Left lung (tissue), 10 donors: ENCODE results near the gene HMGCR. TPM values are rescaled to one million over a fixed set of nuclear protein-coding genes. Genes with fewer than 3 reads are reported as not detected.

ENCODE experiments used
- ATAC-seq: fragments of 200-7000 bp; cut with Tn5 transposase; one replicate; pipeline ENCODE4 v1.9.1; 2020; ENCODE audit warnings: moderate library complexity
- DNase-seq, 4 donors: peaks; one replicate each; pipeline ENCODE4 v3.0.0-alpha.2; 2013 to 2020
- H3K27ac ChIP-seq, 2 donors: fragments of 200-600 bp; sonication (generic) in 1 of 2; one replicate each; pipeline versions ENCODE4 v1.5.0 to v1.8.0; 2020 to 2021
- H3K27me3 ChIP-seq, 2 donors: fragments of 200-600 bp; sonication (generic) in 1 of 2; one replicate each; pipeline versions ENCODE4 v1.5.0 to v1.8.0; 2020 to 2021
- H3K36me3 ChIP-seq, 2 donors: fragments of 200-600 bp; sonication (generic) in 1 of 2; one replicate each; pipeline versions ENCODE4 v1.5.0 to v1.8.0; 2020 to 2021
- H3K4me1 ChIP-seq, 2 donors: fragments of 200-600 bp; one replicate each; pipeline ENCODE4 v1.8.0; 2021
- H3K4me3 ChIP-seq, 2 donors: fragments of 200-600 bp; sonication (generic) in 1 of 2; one replicate each; pipeline versions ENCODE4 v1.5.0 to v1.8.0; 2020 to 2021; ENCODE audit warnings: mild to moderate bottlenecking in 1 of 2
- H3K9me3 ChIP-seq, 2 donors: fragments of 200-600 bp; sonication (generic) in 1 of 2; one replicate each; pipeline versions ENCODE4 v1.5.0 to v1.8.0; 2020 to 2021
- CTCF ChIP-seq, 2 donors: fragments of 200-600 bp; sonication (generic) in 1 of 2; IDR thresholded peaks; one replicate each; pipeline versions ENCODE4 v1.5.0 to v1.8.0; 2021; ENCODE audit warnings: antibody characterized with exemption in 2 of 2
- intact Hi-C, 2 donors: fragments of 100-400 bp; cut with DNase I; formaldehyde crosslinking; loops; one replicate each; pipeline versions ENCODE4 v1.11.2 to v1.14.2; 2022
- polyA plus RNA-seq, 6 donors: library from polyadenylated mRNA; unstranded; fragments of 120-200 nt; gene quantifications; one replicate each; pipeline ENCODE4 v1.2.1, GENCODE V29; 2013; ENCODE audit not compliant: insufficient read length in 6 of 6
- total RNA-seq, 2 donors: library from RNA; stranded (reverse); fragmentation: NEBNext Ultra II Directional; extraction: Animal tissue kit (Norgen Biotek cat#: 25700); gene quantifications; one replicate each; pipeline ENCODE4 v1.2.1, GENCODE V29; 2021
- donor health status: DM: no; HTN: yes; CAD: no.
- donor health status: DM: no; HTN: no; CAD: no.

HMGCR gene
- total and polyA plus RNA-seq, 8 donors: 37.2 to 166 (median 54.9) TPM

- peaks cover 0 to 42% of the 10 kb centered on the region in 2 donors for H3K36me3 ChIP-seq
- H3K27ac ChIP-seq: no peak overlapping the region
- no peaks in the 10 kb centered on the region for H3K9me3 ChIP-seq
- TF ChIP-seq CTCF (IDR thresholded peaks at IDR 0.05): no peak
- H3K4me3 ChIP-seq: no peak overlapping the region
- intact Hi-C loops: no loop called here
- DNase-seq (no peak), ATAC-seq (no peak)
- no peaks in the 10 kb centered on the region for H3K27me3 ChIP-seq
- H3K4me1 ChIP-seq: peaks cover 0 to 36% of the 10 kb centered on the region in 2 donors
Measured at GRCh38 chr5:75341934-75342333, 4.9 kb downstream of the HMGCR start.

GRCh38 chr5:75342836-75343235, 5.8 kb downstream of the HMGCR start:
- H3K4me1 ChIP-seq: peaks cover 0 to 36% of the 10 kb centered on the region in 2 donors
- no peak overlapping the region for H3K4me3 ChIP-seq
- ATAC-seq: no peak
- no peaks in the 10 kb centered on the region for H3K27me3 ChIP-seq
- peaks cover 0 to 51% of the 10 kb centered on the region in 2 donors for H3K36me3 ChIP-seq
- no peak for DNase-seq
- TF ChIP-seq CTCF (IDR thresholded peaks at IDR 0.05): no peak
- intact Hi-C loops: no loop called here
- H3K9me3 ChIP-seq: no peaks in the 10 kb centered on the region
- no peak overlapping the region for H3K27ac ChIP-seq

- Histone ChIP-seq H3K4me3 (no peak overlapping the region), H3K27me3 (no peaks in the 10 kb centered on the region), H3K9me3 (no peaks in the 10 kb centered on the region), H3K36me3 (peaks cover 0 to 99% of the 10 kb centered on the region in 2 donors), H3K4me1 (no peaks in the 10 kb centered on the region), H3K27ac (no peak overlapping the region)
- no peak for TF ChIP-seq CTCF (IDR thresholded peaks at IDR 0.05)
- no peak for DNase-seq
- intact Hi-C loops: no loop called here
- no peak for ATAC-seq
Measured at GRCh38 chr5:75348241-75348640, 11.2 kb downstream of the HMGCR start.

- TF ChIP-seq CTCF (IDR thresholded peaks at IDR 0.05): no peak
- Histone ChIP-seq H3K9me3 (no peaks in the 10 kb centered on the region), H3K27ac (no peak overlapping the region), H3K4me3 (no peak overlapping the region), H3K36me3 (peaks cover 3 to 99% of the 10 kb centered on the region in 2 donors), H3K27me3 (no peaks in the 10 kb centered on the region), H3K4me1 (no peaks in the 10 kb centered on the region)
- DNase-seq (no peak), ATAC-seq (no peak)
- intact Hi-C loops: no loop called here
Measured at GRCh38 chr5:75349663-75350062, 12.6 kb downstream of the HMGCR start.

- no peaks in the 10 kb centered on the region for H3K4me1 ChIP-seq
- no peak for TF ChIP-seq CTCF (IDR thresholded peaks at IDR 0.05)
- intact Hi-C loops: no loop called here
- ATAC-seq (no peak), DNase-seq (no peak)
- H3K9me3 ChIP-seq: no peaks in the 10 kb centered on the region
- H3K4me3 ChIP-seq: no peak overlapping the region
- no peak overlapping the region for H3K27ac ChIP-seq
- H3K27me3 ChIP-seq: no peaks in the 10 kb centered on the region
- peaks cover 5 to 99% of the 10 kb centered on the region in 2 donors for H3K36me3 ChIP-seq
Measured at GRCh38 chr5:75351139-75351926, 14.3 kb downstream of the HMGCR start.
